Psoas muscle (tissue), 8 donors: ENCODE results near the gene KDM1A. TPM values are rescaled to one million over a fixed set of nuclear protein-coding genes. Genes with fewer than 3 reads are reported as not detected.

ENCODE experiments used
- ATAC-seq, 4 donors: fragments of 200-7000 bp; cut with Tn5 transposase; one replicate each; pipeline ENCODE4 v1.9.1; 2020; ENCODE audit warnings: moderate library complexity in 3 of 4, mild to moderate bottlenecking in 2 of 4
- DNase-seq, 2 donors: peaks; one replicate each; pipeline ENCODE4 v3.0.0-alpha.2; 2020
- H3K27ac ChIP-seq: fragments of 200-600 bp; one replicate; pipeline ENCODE4 v1.8.0; 2022
- H3K27me3 ChIP-seq, 3 donors: fragments of 200-600 bp in 1 of 3; one replicate each; pipeline versions ENCODE4 v1.6.1 to v1.8.0; 2013 to 2022; ENCODE audit warnings: low read length in 2 of 3, mild to moderate bottlenecking in 2 of 3, moderate library complexity in 1 of 3; ENCODE audit not compliant: insufficient read depth in 3 of 3
- H3K36me3 ChIP-seq, 2 donors: fragments of 200-600 bp in 1 of 2; one replicate each; pipeline versions ENCODE4 v1.6.1 to v1.8.0; 2013 to 2022; ENCODE audit warnings: low read depth in 1 of 2, mild to moderate bottlenecking in 1 of 2, moderate library complexity in 1 of 2; ENCODE audit not compliant: insufficient read depth in 1 of 2
- H3K4me1 ChIP-seq: fragments of 200-600 bp; one replicate; pipeline ENCODE4 v1.8.0; 2022
- H3K4me3 ChIP-seq: fragments of 200-600 bp; one replicate; pipeline ENCODE4 v1.8.0; 2022; ENCODE audit warnings: mild to moderate bottlenecking
- H3K9me3 ChIP-seq: fragments of 200-600 bp; one replicate; pipeline ENCODE4 v1.8.0; 2022
- CTCF ChIP-seq: fragments of 200-600 bp; IDR thresholded peaks from one replicate; pipeline ENCODE4 v1.8.0; 2022; ENCODE audit warnings: antibody characterized with exemption
- WGBS, 3 donors: extraction: QIAGEN DNeasy Blood & Tissue Kit; methylation state at CpG; one replicate each; pipeline versions ENCODE4 v1.1.6 to v1.1.7; 2013; 5-methylcytosine and 5-hydroxymethylcytosine counted together
- intact Hi-C, 2 donors: fragments of 100-400 bp; cut with DNase I; formaldehyde crosslinking; loops; one replicate each; pipeline versions ENCODE4 v1.11.0 to v1.14.2; 2022
- polyA plus RNA-seq, 3 donors: library from polyadenylated mRNA; stranded (reverse); fragments of 200-250 nt; gene quantifications; one replicate each; pipeline ENCODE4 v1.2.3, GENCODE V29; 2013
- total RNA-seq, 4 donors: library from RNA; stranded (reverse); fragmentation: NEBNext Ultra II Directional in 2 of 4; extraction: Animal tissue kit (Norgen Biotek cat#: 25700) in 2 of 4; gene quantifications; one replicate each; pipeline versions ENCODE4 v1.2.1 to v1.2.4, GENCODE V29; 2021 to 2023
- donor health status: healthy with polysubstance abuse.
- donor health status: DM: no; HTN: no; CAD: no; lungs with moderate emphysema.
- donor health status: Bipolar disorder and iron deficiency.
- donor health status: healthy.
- donor health status: DM: yes; HTN: yes; CAD: no.
- donor health status: DM: no; HTN: no; CAD: no.
- donor health status: DM: no; HTN: no; CAD: no.
- donor health status: DM: yes; HTN: yes; CAD: no.

KDM1A gene
- total and polyA plus RNA-seq, 7 donors = 29.1 to 49.2 (median 41.5) TPM

GRCh38 chr1:23023174-23023845, 4.0 kb downstream of the KDM1A start:
- no peak for DNase-seq
- no peaks in the 10 kb centered on the region for H3K9me3 ChIP-seq
- WGBS, 3 donors = 97 to 98% (median 98%) methylated on average over 5 of the region's 5 CpGs

DNA sequence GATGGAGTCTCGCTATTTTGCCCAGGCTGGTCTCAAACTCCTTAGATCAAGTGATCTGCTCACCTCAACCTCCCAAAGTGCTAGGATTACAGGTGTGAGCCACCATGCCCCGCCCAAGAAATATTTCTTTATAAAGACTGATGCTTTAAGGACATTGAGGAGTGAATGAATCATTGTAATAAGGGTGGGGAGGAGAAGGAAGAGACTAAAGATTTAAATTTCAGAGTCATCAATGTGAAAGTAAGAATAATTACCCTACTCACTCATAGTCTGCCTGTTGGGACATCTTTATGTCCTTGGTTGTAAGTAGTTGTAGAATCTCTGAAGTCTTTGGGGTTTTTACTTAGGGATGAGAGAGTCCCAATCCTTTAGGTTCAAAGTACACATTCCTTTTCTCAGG, 7.3 kb downstream of the KDM1A start:
- 95 to 96% (median 95%) methylated on average over 2 of the region's 2 CpGs for WGBS, 3 donors
- Histone ChIP-seq H3K4me3 (no peak overlapping the region), H3K36me3 (no peaks in the 10 kb centered on the region), H3K9me3 (no peaks in the 10 kb centered on the region), H3K27me3 (no peaks in the 10 kb centered on the region), H3K27ac (no peak overlapping the region), H3K4me1 (peaks cover 9% of the 10 kb centered on the region)
- intact Hi-C loops = no loop called here
- ATAC-seq (no peak), DNase-seq (no peak)
- TF ChIP-seq CTCF = no peak

More at GRCh38 chr1:23023174-23023845, 4.0 kb downstream of the KDM1A start:
- no peak for ATAC-seq
- Histone ChIP-seq H3K36me3 (no peaks in the 10 kb centered on the region), H3K27ac (no peak overlapping the region), H3K27me3 (no peaks in the 10 kb centered on the region), H3K4me3 (no peak overlapping the region), H3K4me1 (peaks cover 13% of the 10 kb centered on the region)
- no peak for TF ChIP-seq CTCF
- intact Hi-C loops = no loop called here

DNA sequence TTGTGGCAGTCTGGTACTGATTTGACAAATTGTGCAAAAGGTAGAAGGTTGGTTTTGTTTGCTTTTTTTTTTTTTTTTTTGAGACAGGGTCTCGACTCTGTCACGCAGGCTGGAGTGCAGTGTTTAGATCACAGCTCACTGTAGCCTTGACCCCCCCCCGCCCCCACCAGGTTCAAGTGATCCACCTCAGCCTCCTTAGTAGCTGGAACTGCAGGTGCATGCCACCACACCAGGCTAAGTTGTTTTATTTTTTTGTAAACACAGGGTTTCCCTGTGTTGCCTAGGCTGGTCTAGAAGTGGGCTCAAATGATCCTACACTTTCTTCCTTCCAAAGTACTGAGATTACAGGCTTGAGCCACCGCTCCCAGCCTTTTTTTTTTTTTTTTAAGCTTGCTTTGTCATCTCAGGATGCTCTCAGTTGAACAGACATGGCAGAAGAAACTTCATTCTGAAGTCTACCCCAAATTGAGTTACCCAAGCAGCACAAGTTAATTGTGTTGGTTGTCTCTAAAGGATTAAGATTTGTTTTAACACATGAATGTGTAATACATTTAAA, 8.2 kb downstream of the KDM1A start:
- WGBS, 3 donors = 69 to 85% (median 79%) methylated on average over 2 to 4 of the region's 4 CpGs
- Histone ChIP-seq H3K27ac (no peak overlapping the region), H3K4me1 (peaks cover 9% of the 10 kb centered on the region), H3K27me3 (no peaks in the 10 kb centered on the region), H3K36me3 (no peaks in the 10 kb centered on the region), H3K4me3 (no peak overlapping the region), H3K9me3 (no peaks in the 10 kb centered on the region)
- no peak for DNase-seq
- no peak for ATAC-seq
- no peak for TF ChIP-seq CTCF
- intact Hi-C loops = no loop called here

DNA sequence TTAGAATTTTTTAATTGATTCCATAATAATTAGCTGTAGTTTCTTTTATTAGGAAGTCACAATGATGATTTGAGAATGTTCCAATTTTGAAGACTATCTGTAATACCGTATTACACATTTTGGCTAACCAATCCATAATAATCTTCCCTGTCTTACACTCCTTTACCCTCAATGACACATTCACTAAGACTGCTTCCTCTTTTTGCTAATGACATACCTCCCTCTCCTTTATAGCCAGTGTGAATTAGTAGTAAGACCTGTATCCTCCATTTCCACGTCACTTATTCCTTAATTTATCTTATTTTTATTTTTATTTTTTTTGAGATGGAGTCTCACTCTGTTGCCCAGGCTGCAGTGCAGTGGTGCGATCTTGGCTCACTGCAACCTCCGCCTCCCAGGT, 10.1 kb downstream of the KDM1A start:
- Histone ChIP-seq H3K36me3 (no peaks in the 10 kb centered on the region), H3K4me3 (no peak overlapping the region), H3K4me1 (peaks cover 15% of the 10 kb centered on the region), H3K9me3 (no peaks in the 10 kb centered on the region), H3K27ac (no peak overlapping the region), H3K27me3 (no peaks in the 10 kb centered on the region)
- no peak for TF ChIP-seq CTCF
- DNase-seq = no peak
- 84 to 90% (median 84%) methylated on average over 4 of the region's 4 CpGs for WGBS, 3 donors
- intact Hi-C loops = no loop called here
- no peak for ATAC-seq
